ENCODE measurements around the gene HDAC9.

HDAC9 gene

DNA sequence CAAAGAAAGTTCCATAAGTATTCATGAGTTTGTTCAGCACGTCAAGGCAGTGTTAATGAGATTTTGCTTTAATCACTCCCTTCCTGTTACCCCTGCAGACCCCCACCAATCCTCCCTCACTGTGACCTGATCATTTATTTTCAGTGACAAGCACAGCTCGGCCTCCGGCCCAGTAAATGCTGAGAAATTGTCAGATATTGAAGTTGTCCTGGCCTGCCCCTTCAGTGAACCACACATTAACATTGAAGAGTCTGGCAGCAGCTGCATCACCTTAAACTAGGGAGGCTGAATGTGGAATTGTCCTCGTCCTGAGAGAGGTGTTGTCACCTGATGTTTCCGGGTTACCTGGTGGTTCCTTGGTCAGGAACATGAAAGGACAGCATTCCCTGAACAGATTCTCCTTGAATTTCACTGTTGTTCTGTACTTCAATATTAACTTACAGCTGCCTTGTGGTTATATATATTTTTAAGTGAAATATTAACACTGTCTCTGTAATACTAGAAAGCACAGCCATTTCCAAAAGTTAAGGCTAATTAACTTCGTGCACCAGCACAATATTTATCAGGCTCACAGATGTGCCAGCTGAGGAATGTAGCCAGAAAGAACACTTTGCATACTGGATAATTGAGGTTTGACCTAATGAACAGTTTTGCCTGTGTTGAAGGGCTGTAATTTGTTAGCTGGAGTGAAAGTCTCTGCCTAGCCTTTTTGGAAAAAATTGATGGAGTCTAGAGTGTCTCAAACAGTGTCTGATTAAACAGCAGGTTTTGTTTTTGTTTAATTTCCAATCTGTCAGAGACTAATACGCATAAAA lies 265.3 kb downstream of the HDAC9 start:
- TF ChIP-seq JUND (IDR thresholded peaks at IDR 0.05; ENCODE audit: low read depth), result no peak
- in situ Hi-C loops (cut with HindIII; ENCODE audit: low pct_unique_long_range_greater_than_20kb, low sequenced_read_pairs), result no loop called here

DNA sequence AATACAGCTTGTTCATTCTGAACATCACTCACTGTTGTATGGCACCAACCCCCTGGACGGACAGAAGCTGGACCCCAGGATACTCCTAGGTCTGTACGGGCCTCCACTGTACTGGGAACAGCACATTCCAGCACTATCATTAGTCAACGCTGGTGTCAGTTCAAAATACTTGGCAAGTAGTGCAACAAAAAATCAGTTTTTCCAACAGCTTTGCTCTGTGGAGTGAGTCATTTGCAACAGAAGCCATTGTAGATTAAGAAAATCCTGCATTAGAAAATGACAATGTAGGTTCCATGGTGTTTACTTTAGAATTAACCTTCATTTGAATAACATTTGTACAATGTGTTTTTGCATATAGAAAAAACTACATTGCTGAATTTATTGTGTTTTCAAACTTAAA lies 266.6 kb downstream of the HDAC9 start:
- no peak for TF ChIP-seq JUND (IDR thresholded peaks at IDR 0.05; ENCODE audit: low read depth)
- in situ Hi-C loops (cut with HindIII; ENCODE audit: low pct_unique_long_range_greater_than_20kb, low sequenced_read_pairs), result no loop called here
- no peak for DNase-seq (ENCODE audit: low read depth in 1 of 2, low spot score in 1 of 2)

More for the DNA sequence above, 265.3 kb downstream of the HDAC9 start:
- DNase-seq (ENCODE audit: low read depth in 1 of 2, low spot score in 1 of 2), result no peak

DNA sequence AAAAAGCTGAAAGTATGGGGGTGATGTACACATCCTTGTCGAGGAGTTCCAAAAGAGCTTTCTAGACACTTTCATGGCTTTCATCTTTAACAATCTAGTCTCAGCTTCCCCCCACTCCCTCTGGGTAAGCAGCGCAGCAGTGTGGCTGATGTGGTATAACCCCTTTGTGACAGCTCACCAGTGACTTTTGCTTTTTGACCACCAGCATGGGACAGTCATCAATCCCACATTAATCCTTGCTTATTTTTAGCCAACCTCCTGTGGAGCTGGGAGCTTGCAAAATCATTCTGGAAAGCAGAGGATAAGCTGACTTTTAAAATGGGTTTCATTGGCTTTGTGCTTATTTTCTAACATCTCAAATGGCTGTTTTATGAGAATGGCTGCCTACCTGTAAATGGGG lies 272.7 kb downstream of the HDAC9 start:
- in situ Hi-C loops (cut with HindIII; ENCODE audit: low pct_unique_long_range_greater_than_20kb, low sequenced_read_pairs), result no loop called here
- DNase-seq (ENCODE audit: low read depth in 1 of 2, low spot score in 1 of 2), result no peak
- no peak for TF ChIP-seq JUND (IDR thresholded peaks at IDR 0.05; ENCODE audit: low read depth)

DNA sequence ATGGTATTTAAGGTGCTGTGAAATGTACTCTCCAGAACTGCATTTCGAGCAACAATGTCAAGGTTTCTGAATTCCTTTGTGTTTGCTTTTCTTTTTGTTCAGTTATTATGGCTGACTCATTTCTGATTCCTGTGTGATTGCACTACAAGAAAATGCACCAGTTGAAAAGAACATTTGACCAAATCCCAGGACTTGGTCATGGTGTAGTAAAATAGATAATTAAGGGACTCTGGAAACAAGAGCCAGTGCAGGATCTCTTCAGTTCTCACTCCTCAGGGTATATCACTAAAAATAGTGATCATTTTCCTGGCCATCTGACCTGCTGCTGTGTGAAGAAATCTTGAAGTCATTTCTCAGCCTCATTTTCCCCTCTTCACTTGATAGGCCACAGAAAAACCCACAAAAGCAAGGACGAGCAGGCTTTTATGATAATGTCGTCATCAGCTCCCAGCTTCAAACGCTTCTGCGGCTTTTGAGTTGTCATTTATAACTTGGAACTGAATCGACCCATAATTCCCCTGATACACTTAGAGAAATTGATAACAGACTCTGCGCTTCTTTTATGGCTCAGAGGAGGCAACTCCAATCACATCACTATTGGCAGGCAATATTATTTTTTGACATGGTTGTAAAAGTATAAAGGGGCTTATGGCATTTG lies 274.7 kb downstream of the HDAC9 start:
- no peak for DNase-seq (ENCODE audit: low read depth in 1 of 2, low spot score in 1 of 2)
- in situ Hi-C loops (cut with HindIII; ENCODE audit: low pct_unique_long_range_greater_than_20kb, low sequenced_read_pairs), result no loop called here
- TF ChIP-seq JUND (IDR thresholded peaks at IDR 0.05; ENCODE audit: low read depth), result no peak

DNA sequence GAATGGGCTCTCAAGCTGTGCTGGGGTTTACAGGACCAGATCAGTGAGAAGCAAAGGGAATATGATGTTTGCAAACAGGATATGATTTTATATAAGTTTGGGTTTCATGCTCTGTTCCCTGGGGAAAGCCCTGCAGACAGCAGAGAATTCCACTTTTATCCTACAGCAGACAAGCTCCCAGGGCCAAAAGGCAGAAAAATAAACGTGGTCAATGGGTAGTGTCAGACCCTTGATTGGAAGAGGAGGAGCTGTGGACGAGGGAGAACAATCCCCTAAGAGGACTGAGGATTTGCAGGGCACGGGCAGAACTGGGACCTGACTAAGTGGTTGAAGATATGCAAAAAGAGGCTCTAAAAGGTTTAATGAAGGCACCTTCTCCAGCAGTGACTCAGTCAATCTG lies 275.3 kb downstream of the HDAC9 start:
- DNase-seq (ENCODE audit: low read depth in 1 of 2, low spot score in 1 of 2), result no peak
- no peak for TF ChIP-seq JUND (IDR thresholded peaks at IDR 0.05; ENCODE audit: low read depth)
- in situ Hi-C loops (cut with HindIII; ENCODE audit: low pct_unique_long_range_greater_than_20kb, low sequenced_read_pairs), result no loop called here

DNA sequence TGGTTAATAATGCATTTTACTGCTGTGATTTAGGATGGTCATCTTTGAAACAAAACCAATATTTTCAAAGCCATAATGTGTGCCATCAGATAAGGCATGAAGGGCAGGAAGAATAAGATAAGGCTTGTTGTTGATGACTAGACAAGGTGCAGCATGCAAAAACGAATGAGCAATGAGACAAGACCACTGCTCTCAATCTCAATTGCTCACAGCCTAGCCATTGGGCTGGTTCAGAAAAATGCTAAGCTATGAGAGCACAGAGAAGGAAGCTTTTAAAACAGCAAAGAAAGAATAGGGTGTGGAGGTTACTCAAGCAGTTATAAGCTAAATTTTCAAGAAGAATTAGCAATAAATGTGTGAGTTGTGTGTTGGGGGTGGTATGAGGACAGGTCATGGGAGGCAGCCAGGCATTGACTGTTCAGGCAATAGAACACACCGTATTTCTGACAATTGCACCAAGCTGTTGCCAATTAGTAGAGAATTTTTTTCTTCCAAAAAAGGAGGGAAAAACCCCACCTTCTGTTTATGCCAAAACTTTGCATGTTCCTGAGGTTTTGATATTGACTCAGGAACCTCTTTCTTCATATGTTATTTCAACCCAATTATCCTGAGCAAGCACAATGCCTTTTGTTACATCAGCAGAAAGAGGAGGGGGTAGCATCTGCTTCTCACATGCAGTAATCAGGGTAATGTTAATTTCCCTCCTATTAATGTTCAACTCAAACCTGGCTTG lies 276.5 kb downstream of the HDAC9 start:
- in situ Hi-C loops (cut with HindIII; ENCODE audit: low pct_unique_long_range_greater_than_20kb, low sequenced_read_pairs), result no loop called here
- no peak for DNase-seq (ENCODE audit: low read depth in 1 of 2, low spot score in 1 of 2)
- no peak for TF ChIP-seq JUND (IDR thresholded peaks at IDR 0.05; ENCODE audit: low read depth)

DNA sequence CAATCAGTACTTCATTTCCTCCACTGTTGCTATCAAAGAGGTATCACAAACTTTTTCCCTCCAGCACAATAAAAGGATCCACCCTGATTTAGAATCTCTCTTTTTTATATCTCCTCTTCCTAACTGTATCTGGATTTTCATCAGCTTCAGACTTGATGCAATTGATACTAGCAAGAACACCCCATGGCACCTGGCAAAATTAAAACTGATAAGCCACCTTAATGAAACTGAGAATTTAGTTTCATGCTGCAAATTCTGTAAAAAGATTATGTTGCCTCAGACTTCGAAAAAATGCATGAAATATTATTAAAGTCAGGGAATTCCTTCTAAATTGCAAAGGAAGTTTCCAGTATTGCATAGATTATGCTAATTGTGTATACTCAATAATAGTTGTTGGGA lies 277.0 kb downstream of the HDAC9 start:
- in situ Hi-C loops (cut with HindIII; ENCODE audit: low pct_unique_long_range_greater_than_20kb, low sequenced_read_pairs), result no loop called here
- TF ChIP-seq JUND (IDR thresholded peaks at IDR 0.05; ENCODE audit: low read depth), result no peak
- no peak for DNase-seq (ENCODE audit: low read depth in 1 of 2, low spot score in 1 of 2)

DNA sequence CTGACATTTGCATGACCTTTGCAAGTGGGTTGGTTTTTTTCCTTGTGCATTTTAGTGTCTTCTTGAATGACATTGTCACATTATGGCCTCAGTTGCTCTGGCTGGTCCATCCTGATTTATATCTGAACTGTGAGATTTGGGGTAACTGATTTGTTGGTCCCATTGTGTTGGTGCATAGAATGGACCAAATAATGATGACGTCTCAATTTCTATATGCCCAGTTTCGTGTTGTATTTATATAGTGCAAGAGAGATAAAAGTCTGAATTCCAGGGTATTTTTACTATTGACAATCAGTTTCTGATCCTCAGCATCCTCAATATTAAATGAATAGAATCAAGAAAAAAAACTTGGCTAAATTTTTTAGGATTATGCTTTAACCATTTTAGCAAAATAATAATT lies 281.8 kb downstream of the HDAC9 start:
- in situ Hi-C loops (cut with HindIII; ENCODE audit: low pct_unique_long_range_greater_than_20kb, low sequenced_read_pairs), result no loop called here
- no peak for DNase-seq (ENCODE audit: low read depth in 1 of 2, low spot score in 1 of 2)

DNA sequence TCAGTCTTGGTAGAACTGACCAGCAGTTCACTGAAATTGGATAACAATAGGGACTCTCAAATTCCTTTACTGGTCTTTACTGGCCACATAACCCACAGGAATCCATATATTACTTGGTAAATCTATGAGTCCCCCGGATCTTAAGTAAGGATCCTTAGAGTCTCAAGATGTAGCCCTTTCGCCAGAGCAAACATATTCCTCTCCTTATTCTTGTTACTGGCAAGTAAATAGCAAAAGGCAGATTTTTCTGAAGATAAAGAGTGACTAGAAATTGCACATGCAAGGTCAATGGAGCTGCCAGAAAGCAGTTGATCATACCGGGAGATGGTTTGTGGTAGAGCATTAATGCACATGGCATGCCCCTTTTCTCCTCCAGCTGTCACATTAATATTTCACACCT lies 283.0 kb downstream of the HDAC9 start:
- no peak for TF ChIP-seq JUND (IDR thresholded peaks at IDR 0.05; ENCODE audit: low read depth)

More for the DNA sequence above, 281.8 kb downstream of the HDAC9 start:
- no peak for TF ChIP-seq JUND (IDR thresholded peaks at IDR 0.05; ENCODE audit: low read depth)

DNA sequence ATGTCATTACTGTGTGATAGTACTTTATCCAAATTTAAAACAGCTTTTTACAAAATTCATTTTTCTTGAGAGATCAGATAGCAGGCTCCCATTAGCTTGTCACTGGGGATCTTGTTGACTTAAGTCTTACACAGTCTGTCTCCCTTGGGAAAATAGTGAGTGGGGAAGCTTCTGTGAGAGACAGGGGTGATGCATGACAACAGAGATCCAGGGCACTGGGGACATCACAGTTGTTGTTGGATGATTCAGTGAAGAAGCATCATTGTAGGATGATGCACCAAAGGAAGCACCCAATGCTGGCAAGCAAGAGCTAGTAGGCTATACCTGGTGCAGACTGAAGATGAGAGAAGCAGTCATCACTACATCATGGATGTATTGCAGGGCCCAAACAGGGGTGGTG lies 284.7 kb downstream of the HDAC9 start:
- in situ Hi-C loops (cut with HindIII; ENCODE audit: low pct_unique_long_range_greater_than_20kb, low sequenced_read_pairs), result no loop called here
- TF ChIP-seq JUND (IDR thresholded peaks at IDR 0.05; ENCODE audit: low read depth), result no peak
- no peak for DNase-seq (ENCODE audit: low read depth in 1 of 2, low spot score in 1 of 2)

More for the DNA sequence above, 283.0 kb downstream of the HDAC9 start:
- no peak for DNase-seq (ENCODE audit: low read depth in 1 of 2, low spot score in 1 of 2)
- in situ Hi-C loops (cut with HindIII; ENCODE audit: low pct_unique_long_range_greater_than_20kb, low sequenced_read_pairs), result no loop called here

DNA sequence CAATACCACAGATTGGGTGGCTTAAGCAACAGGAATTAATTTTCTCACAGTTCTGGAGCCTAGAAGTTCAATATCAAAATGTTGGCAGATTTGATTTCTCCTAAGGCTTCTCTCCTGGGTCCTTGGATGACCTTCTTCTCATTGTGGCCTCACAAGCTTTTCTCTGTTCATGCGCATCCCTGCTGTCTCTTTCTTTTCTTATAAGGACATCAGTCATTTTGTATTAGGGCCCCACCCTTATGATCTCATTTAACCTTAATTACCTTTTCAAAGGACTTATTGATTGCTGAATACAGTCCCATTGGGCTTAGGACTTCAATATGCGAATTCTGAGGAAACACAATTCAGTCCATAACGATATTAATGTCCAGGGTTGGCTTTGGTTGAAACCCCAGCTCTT lies 285.4 kb downstream of the HDAC9 start:
- no peak for DNase-seq (ENCODE audit: low read depth in 1 of 2, low spot score in 1 of 2)
- no peak for TF ChIP-seq JUND (IDR thresholded peaks at IDR 0.05; ENCODE audit: low read depth)
- in situ Hi-C loops (cut with HindIII; ENCODE audit: low pct_unique_long_range_greater_than_20kb, low sequenced_read_pairs), result no loop called here

DNA sequence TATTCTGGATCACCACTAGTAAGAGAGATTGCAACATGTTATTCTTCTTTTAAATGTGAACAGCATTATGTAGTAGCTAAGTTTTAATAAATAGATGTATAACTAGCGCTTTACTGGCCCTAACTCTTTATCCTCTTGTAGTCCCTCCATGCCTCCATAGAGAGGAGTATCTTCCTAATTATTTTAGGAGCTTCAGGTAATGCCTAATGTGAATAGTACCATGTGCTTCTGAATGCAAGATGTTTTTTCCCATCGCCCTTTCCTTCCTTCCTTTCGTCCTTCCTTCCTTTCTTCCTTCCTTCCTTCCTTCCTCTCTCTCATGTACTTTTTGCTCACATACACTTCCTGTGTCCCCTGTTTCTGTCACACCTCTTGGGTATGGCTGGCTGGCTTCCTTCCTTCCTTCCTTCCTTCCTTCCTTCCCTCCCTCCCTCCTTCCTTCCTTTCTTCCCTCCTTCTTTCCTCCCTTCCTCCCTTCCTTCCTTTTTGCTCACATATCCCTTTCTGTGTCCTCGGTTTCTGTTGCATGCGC lies 290.7 kb downstream of the HDAC9 start:
- DNase-seq (ENCODE audit: low read depth in 1 of 2, low spot score in 1 of 2), result no peak
- TF ChIP-seq JUND (IDR thresholded peaks at IDR 0.05; ENCODE audit: low read depth), result no peak
- in situ Hi-C loops (cut with HindIII; ENCODE audit: low pct_unique_long_range_greater_than_20kb, low sequenced_read_pairs), result no loop called here

DNA sequence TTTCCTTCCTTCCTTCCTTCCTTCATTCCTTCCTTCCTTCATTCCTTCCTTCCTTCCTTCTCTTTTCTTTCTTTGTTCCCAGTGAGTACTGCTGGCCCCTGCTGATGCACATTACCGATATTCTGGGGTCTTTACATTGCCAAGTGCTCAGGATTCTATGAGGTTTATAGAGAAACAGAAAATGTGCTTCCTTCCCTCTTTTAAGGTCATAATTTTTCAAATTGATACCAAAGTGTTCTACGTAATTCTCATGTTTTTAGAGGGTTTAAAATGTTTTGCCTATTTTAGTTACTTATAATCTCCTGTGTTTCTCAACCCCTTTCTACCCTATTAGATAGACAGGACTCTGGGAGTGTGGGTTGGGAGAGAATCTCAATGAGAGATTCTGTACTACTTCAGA lies 291.2 kb downstream of the HDAC9 start:
- no peak for TF ChIP-seq JUND (IDR thresholded peaks at IDR 0.05; ENCODE audit: low read depth)
- in situ Hi-C loops (cut with HindIII; ENCODE audit: low pct_unique_long_range_greater_than_20kb, low sequenced_read_pairs), result no loop called here
- no peak for DNase-seq (ENCODE audit: low read depth in 1 of 2, low spot score in 1 of 2)

Measured in T47D (cell line).